Stimulated activated CD4-positive, alpha-beta T cell treated with anti-CD3 and anti-CD28 coated beads, Interleukin-2, amount 100 ng/mL, for 4 hours (primary cell): Measurements from ENCODE around the gene ZDHHC1.

ENCODE experiments used
- DNase-seq: peaks from one replicate; pipeline ENCODE4 v3.0.0-alpha.2; 2020; ENCODE audit warnings: low read depth

Gene ZDHHC1, protein sequence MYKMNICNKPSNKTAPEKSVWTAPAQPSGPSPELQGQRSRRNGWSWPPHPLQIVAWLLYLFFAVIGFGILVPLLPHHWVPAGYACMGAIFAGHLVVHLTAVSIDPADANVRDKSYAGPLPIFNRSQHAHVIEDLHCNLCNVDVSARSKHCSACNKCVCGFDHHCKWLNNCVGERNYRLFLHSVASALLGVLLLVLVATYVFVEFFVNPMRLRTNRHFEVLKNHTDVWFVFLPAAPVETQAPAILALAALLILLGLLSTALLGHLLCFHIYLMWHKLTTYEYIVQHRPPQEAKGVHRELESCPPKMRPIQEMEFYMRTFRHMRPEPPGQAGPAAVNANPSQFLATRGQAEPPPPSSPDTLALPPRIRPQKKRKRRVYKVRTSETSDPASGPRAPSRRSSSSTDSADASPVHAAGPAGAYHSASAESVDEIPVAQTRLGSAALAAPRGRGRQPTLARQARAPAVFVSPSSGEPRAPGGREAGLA

GRCh38 chr16:67415872-67416793 is at the start of gene ZDHHC1:
TSS of gene ZDHHC1 (minus strand) at chr16:67416477. CDS start at chr16:67407775, 8,702 bp downstream.
- no peak for DNase-seq

DNA sequence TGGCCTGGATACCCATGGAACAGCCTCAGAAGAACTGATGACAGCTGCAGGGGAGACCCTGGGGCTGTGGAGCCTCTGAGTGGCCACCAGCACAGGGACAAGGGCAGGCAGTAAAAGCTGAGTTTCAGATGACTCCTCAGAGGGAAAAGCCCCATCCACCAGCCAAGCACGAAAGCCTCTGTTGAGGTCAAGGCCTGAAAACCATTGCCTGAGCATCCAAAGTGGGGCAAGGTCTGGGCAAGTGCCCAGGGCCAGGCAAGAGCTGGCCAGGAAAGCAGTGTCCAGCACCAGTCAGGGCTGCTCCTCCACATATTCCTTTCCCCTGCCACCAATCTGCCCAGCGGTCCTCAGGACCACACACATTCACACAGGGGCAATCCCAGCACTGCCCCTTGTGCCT is 48.3 kb upstream of the ZDHHC1 start:
- no peak for DNase-seq

DNA sequence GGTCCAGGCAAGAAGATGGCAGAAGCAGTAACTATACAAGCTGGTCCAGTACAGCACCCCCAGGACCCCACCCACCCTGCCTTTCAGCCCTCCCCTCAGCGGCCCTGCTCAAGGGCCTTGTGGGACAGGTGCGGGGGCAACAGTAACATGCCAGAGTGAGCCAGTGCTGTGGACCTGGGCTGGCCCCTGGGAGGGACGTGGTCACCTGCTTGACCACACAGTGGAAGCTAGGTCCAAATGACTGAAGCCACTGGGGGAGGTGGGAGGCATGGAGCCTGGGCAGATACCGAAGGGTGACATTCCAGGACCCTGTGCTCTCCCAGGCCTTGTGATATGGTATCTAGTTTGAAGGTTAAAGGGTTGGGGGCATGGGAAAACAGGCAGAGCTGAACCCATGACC is 47.4 kb upstream of the ZDHHC1 start:
- no peak for DNase-seq

- no peak for DNase-seq
Measured at GRCh38 chr16:67463059-67463458, 46.8 kb upstream of the ZDHHC1 start.

GRCh38 chr16:67462279-67462655 is 46.0 kb upstream of the ZDHHC1 start:
- no peak for DNase-seq

- DNase-seq, result no peak
Measured at GRCh38 chr16:67461600-67462278, 45.5 kb upstream of the ZDHHC1 start.

GRCh38 chr16:67460961-67461360 is 44.7 kb upstream of the ZDHHC1 start:
- DNase-seq, result no peak

DNA sequence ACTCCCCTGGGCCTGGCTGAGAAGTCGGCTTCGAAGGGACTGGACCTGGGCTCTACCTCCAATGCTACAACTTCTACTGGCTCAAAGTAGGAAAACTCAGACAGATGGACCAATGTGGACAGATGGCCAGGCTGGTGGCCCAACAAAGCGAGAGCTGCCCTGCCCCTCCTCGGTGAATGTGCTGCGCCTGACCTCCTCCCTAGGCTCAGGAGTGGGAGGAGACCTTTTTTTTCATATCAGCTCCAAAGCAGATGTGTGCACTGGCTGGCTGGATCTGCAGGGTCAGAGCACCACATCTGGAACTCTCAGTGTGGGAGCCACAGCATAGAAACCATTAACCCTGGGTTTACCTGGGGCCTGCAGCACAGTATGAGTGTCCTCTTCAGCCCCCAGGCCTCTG is 43.9 kb upstream of the ZDHHC1 start:
- no peak for DNase-seq

DNA sequence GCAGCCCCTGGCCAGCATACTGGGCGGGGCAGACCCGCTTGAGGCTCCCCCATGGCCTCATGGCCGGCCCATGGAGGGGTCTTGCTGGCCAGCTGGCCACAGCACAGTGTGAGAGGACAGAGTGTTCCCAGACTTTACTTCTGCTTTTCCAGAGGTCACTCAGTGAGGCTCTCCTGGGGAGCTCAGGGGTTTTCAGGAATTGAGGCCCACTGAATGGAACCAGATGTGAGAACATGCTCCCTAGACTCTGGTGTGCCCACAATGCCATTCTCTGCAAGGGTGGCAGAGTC is 43.5 kb upstream of the ZDHHC1 start:
- DNase-seq, result no peak

GRCh38 chr16:67459066-67459860 is 43.0 kb upstream of the ZDHHC1 start:
- DNase-seq, result no peak

- no peak for DNase-seq
Measured at GRCh38 chr16:67458121-67458641, 41.9 kb upstream of the ZDHHC1 start.

GRCh38 chr16:67457611-67458010 is 41.3 kb upstream of the ZDHHC1 start:
- no peak for DNase-seq

GRCh38 chr16:67456391-67457081 is 40.3 kb upstream of the ZDHHC1 start:
- no peak for DNase-seq

DNA sequence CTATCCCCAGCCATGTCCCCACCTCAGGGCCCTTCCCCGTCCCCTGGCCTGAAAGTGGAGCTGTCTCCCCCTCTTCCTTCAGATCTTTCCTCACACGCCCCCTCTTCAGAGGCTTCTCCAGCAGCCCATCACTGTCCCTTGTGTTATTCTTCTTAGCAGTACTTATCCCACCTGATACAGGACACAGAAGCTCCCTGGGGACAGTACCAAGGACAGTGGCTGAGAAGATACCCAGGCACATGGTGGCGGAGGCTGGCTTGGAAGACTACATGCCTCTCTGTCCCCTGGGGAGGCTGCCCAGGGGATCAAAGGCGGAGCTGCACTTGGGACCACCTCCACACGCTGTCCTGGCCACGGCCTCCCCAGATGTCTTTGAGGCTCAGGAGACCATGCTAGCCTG is 38.6 kb upstream of the ZDHHC1 start:
- no peak for DNase-seq

DNA sequence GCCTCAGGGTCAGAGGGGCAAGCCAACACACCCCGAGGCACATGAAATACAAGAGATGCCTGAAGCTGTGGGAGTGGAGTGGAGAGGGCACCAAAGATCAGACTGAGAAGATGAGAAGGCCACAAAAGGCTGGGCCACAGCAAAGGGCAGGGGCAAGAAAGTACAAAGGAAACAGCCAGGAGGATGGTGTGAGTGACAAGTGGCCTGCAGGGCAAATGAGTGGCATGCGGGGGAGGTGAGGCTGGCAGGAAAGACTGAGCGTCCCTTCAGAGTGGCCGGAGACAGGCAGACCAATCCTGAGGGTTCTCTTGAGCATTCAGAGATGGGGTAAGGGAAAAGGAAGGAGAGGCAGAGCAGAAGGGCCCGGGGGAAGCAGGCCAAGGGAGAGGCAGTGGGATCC is 37.8 kb upstream of the ZDHHC1 start:
- DNase-seq, result no peak

- no peak for DNase-seq
Measured at GRCh38 chr16:67451704-67452435, 35.6 kb upstream of the ZDHHC1 start.

- no peak for DNase-seq
Measured at GRCh38 chr16:67451061-67451703, 34.9 kb upstream of the ZDHHC1 start.

GRCh38 chr16:67449739-67450138 is 33.5 kb upstream of the ZDHHC1 start:
- no peak for DNase-seq

- no peak for DNase-seq
Measured at GRCh38 chr16:67449336-67449735, 33.1 kb upstream of the ZDHHC1 start.

DNA sequence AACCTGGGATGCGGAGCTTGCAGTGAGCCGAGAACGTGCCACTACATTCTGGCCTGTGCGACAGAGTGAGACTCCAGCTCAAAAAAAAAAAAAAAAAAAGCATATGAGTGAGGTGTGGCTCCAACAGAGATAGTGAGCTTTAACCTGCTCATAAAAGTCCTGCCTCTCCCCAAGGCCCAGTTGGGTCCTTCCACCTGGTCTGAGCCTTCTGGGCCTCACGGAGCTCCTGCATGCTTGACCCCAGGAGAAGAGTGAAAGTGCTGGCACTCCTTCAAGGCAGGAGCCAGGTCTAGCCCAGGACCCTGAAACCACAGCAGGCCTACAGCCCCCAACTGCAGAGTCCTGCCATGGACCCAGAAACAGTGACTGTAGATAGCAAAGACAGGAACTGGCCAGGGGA is 32.3 kb upstream of the ZDHHC1 start:
- DNase-seq, result no peak
